AG04450 (cell line): Measurements from ENCODE around the gene SLC17A7. TPM values are rescaled to one million over a fixed set of nuclear protein-coding genes. Genes with fewer than 3 reads are reported as not detected.

ENCODE experiments used
- CTCF ChIA-PET: fragments of 300-600, 350-600 bp; formaldehyde crosslinking; extraction: SDS; loops from one replicate; lab custom pipeline; 2022; ENCODE audit warnings: antibody characterized with exemption, inconsistent platforms; lab: Charles Lee
- POLR2A ChIA-PET: fragments of 350-600 bp; formaldehyde crosslinking; extraction: SDS; loops from one replicate; lab custom pipeline; 2021; ENCODE audit warnings: antibody characterized with exemption, inconsistent platforms; lab: Yijun Ruan, JAX
- DNase-seq: peaks from one replicate; pipeline ENCODE4 v3.0.0-alpha.2; 2011; ENCODE audit warnings: low read depth, low spot score
- H3K27ac ChIP-seq: one replicate; pipeline ENCODE4 v1.5.1; 2012; ENCODE audit warnings: low read depth, low read length, control low read depth
- H3K27me3 ChIP-seq: one replicate; pipeline ENCODE4 v1.6.0; 2012; ENCODE audit warnings: low read length; ENCODE audit not compliant: control insufficient read depth, insufficient read depth
- H3K4me3 ChIP-seq: 2 replicates; pipeline ENCODE4 v1.5.1; 2011; ENCODE audit warnings: mild to moderate bottlenecking, low read depth, low read length, control low read depth
- H3K9me3 ChIP-seq: 2 replicates; pipeline ENCODE4 v1.5.1; 2012; ENCODE audit warnings: low read length; ENCODE audit not compliant: control insufficient read depth, insufficient read depth
- CTCF ChIP-seq: IDR thresholded peaks from 2 replicates; pipeline ENCODE4 v1.5.1; 2011; ENCODE audit warnings: low read depth, low read length, control low read depth, inconsistent platforms
- polyA plus RNA-seq: library from polyadenylated mRNA; depleted of rRNA; stranded (reverse); fragments of >200 nt; gene quantifications from 2 replicates; pipeline ENCODE4 v1.2.3, GENCODE V29; 2011; rRNA removed
- small RNA-seq: library from RNA; depleted of rRNA; stranded (forward); fragments of <200 nt; gene quantifications from one replicate; pipeline ENCODE3, GENCODE V24; 2012; ENCODE audit warnings: low read depth; ENCODE audit not compliant: insufficient read length

SLC17A7 gene
- polyA plus RNA-seq, 1 experiment: 0.02 TPM

- POLR2A ChIA-PET: interaction anchor here (0.7 kb wide), 1 partner anchor 87 kb away, joined by 5 read pairs; no protein-coding TSS in a partner anchor
- CTCF ChIA-PET: no interaction called here
- Histone ChIP-seq H3K27ac (no peak within 1 kb of the TSS), H3K4me3 (no peak within 1 kb of the TSS), H3K9me3 (peaks cover 5% of the 10 kb centered on the region; the same call in 1 of the 2 replicates), H3K27me3 (peaks cover 6% of the 10 kb centered on the region)
- no peak for DNase-seq
- no peak for TF ChIP-seq CTCF
Measured at GRCh38 chr19:49387936-49388372, 53.4 kb downstream of the SLC17A7 start, which contains the start of gene KASH5. Gene KASH5, plus strand, starts transcription at chr19:49388249. Its CDS starts 2,635 bp downstream, at chr19:49390884.

- TF ChIP-seq CTCF: no peak
- Histone ChIP-seq H3K27ac (no peak overlapping the region), H3K4me3 (no peak overlapping the region), H3K9me3 (peaks cover 5% of the 10 kb centered on the region), H3K27me3 (no peaks in the 10 kb centered on the region)
- ChIA-PET CTCF (interaction anchor here (0.7 kb wide), 1 partner anchor 203 kb away, joined by 3 read pairs; no protein-coding TSS in a partner anchor), POLR2A (no interaction called here)
- DNase-seq: no peak
Measured at GRCh38 chr19:49383599-49383998, 57.7 kb downstream of the SLC17A7 start.

GRCh38 chr19:49382639-49383038 is 58.7 kb downstream of the SLC17A7 start:
- no peak for DNase-seq
- no peak for TF ChIP-seq CTCF
- H3K27ac ChIP-seq: no peak overlapping the region
- no peaks in the 10 kb centered on the region for H3K27me3 ChIP-seq
- no peak overlapping the region for H3K4me3 ChIP-seq
- POLR2A ChIA-PET: no interaction called here
- CTCF ChIA-PET: interaction anchor here (1.1 kb wide), 1 partner anchor 9 kb away, joined by 4 read pairs; no protein-coding TSS in a partner anchor
- no peaks in the 10 kb centered on the region; the same call in 1 of the 2 replicates for H3K9me3 ChIP-seq

GRCh38 chr19:49380391-49380790 is 60.9 kb downstream of the SLC17A7 start:
- DNase-seq: no peak
- CTCF ChIA-PET: interaction anchor here (1.2 kb wide), 1 partner anchor 18 kb away, joined by 3 read pairs; no protein-coding TSS in a partner anchor
- TF ChIP-seq CTCF: no peak
- Histone ChIP-seq H3K27ac (no peak overlapping the region), H3K9me3 (no peaks in the 10 kb centered on the region; the same call in 1 of the 2 replicates), H3K27me3 (no peaks in the 10 kb centered on the region), H3K4me3 (no peak overlapping the region)
- POLR2A ChIA-PET: no interaction called here

Small RNA genes within 50 kb of the gene (small RNA-seq; reads per million reads assigned to genes)
- gene SNORD32A (not detected), gene SNORD33 (not detected), gene SNORD34 (not detected), gene SNORD35A (not detected)

Other genes with a start within 250 kb of the SLC17A7 start
- 1.5 and 1.6 TPM in 2 replicates for gene SLC6A16, start 116.3 kb downstream of the SLC17A7 start, polyA plus RNA-seq
- not detected in 2 replicates for gene CD37, start 106.1 kb downstream of the SLC17A7 start, polyA plus RNA-seq
- gene TEAD2, start 79.1 kb downstream of the SLC17A7 start, polyA plus RNA-seq: 32.8 and 41.7 TPM in 2 replicates
- 0.14 TPM in 1 of 2 replicates, not detected in the other for gene DKKL1, start 77.7 kb downstream of the SLC17A7 start, polyA plus RNA-seq
- gene KASH5, start 53.3 kb downstream of the SLC17A7 start, polyA plus RNA-seq: not detected in 2 replicates
- not detected in 2 replicates for gene PTH2, start 18.1 kb downstream of the SLC17A7 start, polyA plus RNA-seq
- gene GFY, start 16.1 kb downstream of the SLC17A7 start, polyA plus RNA-seq: not detected in 2 replicates
- 60.3 and 62.5 TPM in 2 replicates for gene PIH1D1, start 10.3 kb upstream of the SLC17A7 start, polyA plus RNA-seq
- gene ALDH16A1, start 11.7 kb upstream of the SLC17A7 start, polyA plus RNA-seq: 4.1 and 4.3 TPM in 2 replicates
- 3.7 and 5.9 TPM in 2 replicates for gene FLT3LG, start 32.7 kb upstream of the SLC17A7 start, polyA plus RNA-seq
- gene RPL13A, start 46.1 kb upstream of the SLC17A7 start, polyA plus RNA-seq: 3,816 and 4,938 TPM in 2 replicates
- gene RPS11, start 54.9 kb upstream of the SLC17A7 start, polyA plus RNA-seq: 1,562 and 2,122 TPM in 2 replicates
- gene FCGRT, start 71.1 kb upstream of the SLC17A7 start, polyA plus RNA-seq: 46.1 and 68.1 TPM in 2 replicates
- 14.7 and 29.4 TPM in 2 replicates for gene RCN3, start 86.5 kb upstream of the SLC17A7 start, polyA plus RNA-seq
- gene NOSIP, start 139.0 kb upstream of the SLC17A7 start, polyA plus RNA-seq: 43.9 and 77.5 TPM in 2 replicates
- 0.31 and 0.35 TPM in 2 replicates for gene PRRG2, start 139.8 kb upstream of the SLC17A7 start, polyA plus RNA-seq
- gene PRR12, start 149.7 kb upstream of the SLC17A7 start, polyA plus RNA-seq: 0.36 and 0.66 TPM in 2 replicates
- gene RRAS, start 198.6 kb upstream of the SLC17A7 start, polyA plus RNA-seq: 64.2 and 93.3 TPM in 2 replicates
- 2.5 and 3.5 TPM in 2 replicates for gene SCAF1, start 200.7 kb upstream of the SLC17A7 start, polyA plus RNA-seq
- gene IRF3, start 224.3 kb upstream of the SLC17A7 start, polyA plus RNA-seq: 33.5 and 54.9 TPM in 2 replicates
- gene BCL2L12, start 224.4 kb upstream of the SLC17A7 start, polyA plus RNA-seq: 8.8 and 10.9 TPM in 2 replicates
- gene PRMT1, start 235.7 kb upstream of the SLC17A7 start, polyA plus RNA-seq: 287 and 305 TPM in 2 replicates
- 0.19 and 0.33 TPM in 2 replicates for gene ADM5, start 248.1 kb upstream of the SLC17A7 start, polyA plus RNA-seq
- gene CPT1C, start 249.6 kb upstream of the SLC17A7 start, polyA plus RNA-seq: 20.3 and 24.2 TPM in 2 replicates